NCI-H460 (cell line): ENCODE results near the gene CAPN12. TPM values are rescaled to one million over a fixed set of nuclear protein-coding genes. Genes with fewer than 3 reads are reported as not detected.
A peak's percentile ranks its signal among the peaks of the same experiment; 100 is the strongest.

ENCODE experiments used
- DNase-seq: peaks from one replicate; pipeline ENCODE4 v3.0.0-alpha.2; 2016; ENCODE audit warnings: low read depth; ENCODE audit errors: extremely low read depth
- total RNA-seq: library from RNA; depleted of rRNA; stranded (reverse); fragments of >200 nt; shearing (Covaris generic); gene quantifications from 2 replicates; pipeline ENCODE4 v1.2.3, GENCODE V29; 2014

CAPN12 gene
- total RNA-seq, 1 experiment from 2014 or later: 0.15 TPM

DNA sequence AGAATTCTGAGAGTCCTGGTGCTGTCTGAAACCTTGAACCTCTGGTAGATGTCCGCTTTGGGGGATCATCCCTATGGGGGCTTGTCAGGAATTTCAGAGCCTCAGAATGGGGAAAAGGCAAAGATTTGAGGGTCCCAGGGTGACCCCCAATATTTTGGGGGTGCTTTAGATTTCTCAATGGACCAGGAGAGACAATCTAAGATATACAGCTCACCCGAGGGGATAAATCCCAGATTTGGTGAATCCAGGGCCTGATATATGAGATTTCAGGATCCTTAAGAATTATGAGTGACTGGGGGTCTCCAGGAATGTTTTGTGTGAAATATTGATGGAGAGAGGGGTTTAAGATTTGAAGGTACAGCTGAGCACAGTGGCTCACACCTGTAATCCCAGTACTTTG is 3.3 kb downstream of the CAPN12 start:
- no peak for DNase-seq

- DNase-seq: no peak
These were observed 4.0 kb downstream of the CAPN12 start for GRCh38 chr19:38740257-38740592.

- DNase-seq: no peak
These were observed 4.6 kb downstream of the CAPN12 start for GRCh38 chr19:38739440-38740256.

DNA sequence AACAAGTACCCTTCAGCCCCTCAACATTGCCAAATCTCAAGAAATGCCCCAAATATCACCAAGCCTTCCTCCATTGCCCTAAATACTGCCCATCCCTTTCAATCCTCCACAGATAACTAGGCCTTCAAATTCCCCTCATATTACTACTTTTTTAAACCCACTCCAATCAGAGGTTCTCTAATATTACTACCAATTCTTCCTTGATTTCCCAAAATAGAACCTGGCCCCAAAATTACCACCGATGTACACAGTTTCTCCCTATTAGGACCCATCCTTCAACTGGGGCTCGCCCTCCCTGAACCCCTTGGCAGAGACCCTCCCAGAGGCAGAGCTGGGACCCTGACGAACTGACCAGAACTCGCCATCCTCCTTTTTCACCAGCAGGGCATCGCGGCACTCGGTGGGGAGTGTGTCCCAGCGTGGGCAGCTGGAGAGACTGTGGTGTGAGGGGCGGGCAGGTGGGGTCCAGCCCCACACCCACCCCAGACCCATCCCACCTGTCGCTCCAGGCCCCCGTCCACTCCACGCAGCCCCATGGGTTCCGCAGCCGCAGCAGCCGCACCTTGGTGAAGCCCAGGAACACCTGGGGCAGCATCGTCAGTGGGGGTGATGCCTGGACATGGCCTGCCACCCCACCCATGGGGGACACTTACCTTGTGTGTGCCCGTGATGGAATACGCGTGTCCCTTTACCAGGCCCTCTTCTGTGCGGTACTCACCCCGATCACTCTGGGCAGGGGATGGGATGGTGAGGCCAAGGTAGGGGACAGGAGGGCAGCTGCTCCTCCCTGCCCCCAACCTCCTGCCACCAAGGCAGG is 6.1 kb downstream of the CAPN12 start:
- no peak for DNase-seq

DNA sequence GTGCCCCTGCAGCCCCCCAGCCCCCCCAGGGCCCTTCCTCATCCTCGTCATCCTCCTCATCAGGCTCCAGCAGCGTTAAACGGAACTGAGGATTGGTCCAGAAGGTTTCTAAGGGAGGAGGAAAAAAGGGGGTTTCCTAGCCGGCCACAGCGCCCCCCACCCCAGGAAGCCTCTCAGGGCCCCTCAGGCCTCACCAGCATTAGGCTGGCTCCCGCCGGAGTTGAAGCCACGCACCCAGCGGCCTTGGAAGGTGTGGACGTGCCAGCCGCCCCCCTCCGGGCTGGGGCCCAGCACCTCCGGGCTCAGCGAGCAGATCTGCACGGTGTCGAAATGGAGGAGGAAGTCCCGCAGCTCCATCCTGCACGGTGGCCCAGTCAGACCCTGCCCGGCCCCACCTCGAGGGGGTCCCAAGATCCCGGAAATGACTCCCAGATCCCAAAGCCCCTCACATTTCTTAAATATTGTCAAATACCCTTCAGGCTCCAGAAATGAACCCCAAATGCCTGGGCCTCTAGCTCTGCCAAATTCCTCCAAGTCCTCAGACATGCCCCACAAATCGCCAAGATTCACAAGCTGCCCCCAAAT is 6.9 kb downstream of the CAPN12 start:
- no peak for DNase-seq

DNA sequence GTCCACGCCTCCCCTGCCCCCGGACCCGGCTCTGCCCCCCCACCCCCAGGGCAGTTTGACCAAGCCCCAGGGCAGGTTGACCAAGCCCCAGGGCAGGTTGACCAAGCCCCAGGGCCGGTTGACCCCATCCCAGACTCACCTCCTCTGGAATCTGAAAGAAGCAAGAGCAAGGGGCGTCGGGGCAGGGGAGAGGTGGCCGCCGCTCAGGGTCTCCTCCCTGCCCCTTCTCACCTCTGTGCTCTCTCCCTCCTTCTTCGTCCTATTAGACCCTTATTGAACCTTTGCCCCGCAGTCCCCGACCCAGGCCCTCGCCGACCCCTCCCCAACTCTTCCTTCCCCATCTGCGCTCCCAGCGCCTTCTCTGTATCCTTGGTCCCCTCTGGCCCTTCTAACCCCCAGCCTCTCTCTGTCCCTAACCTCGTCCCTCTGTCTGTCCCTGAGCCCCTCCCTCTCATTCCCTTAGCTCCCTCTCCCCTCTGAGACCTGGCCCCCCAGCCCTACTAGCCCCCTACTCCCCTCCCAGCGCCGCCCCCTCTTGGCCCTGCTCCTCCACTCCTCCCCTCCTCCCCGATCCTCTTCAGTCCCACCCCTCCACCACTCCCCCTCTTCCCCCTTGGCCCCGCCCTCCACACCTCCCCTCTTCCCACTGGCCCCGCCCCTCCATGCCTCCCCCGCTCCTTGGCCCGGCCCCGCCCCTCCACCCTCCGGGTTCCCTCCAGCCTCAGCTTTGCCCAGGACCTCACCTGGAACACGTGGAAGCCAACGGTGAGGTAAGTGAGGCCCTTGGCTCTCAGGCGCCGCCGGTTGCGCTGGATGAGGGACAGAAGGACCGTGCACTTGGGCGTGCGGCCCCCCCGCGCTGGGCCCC is 7.6 kb downstream of the CAPN12 start:
- no peak for DNase-seq

DNA sequence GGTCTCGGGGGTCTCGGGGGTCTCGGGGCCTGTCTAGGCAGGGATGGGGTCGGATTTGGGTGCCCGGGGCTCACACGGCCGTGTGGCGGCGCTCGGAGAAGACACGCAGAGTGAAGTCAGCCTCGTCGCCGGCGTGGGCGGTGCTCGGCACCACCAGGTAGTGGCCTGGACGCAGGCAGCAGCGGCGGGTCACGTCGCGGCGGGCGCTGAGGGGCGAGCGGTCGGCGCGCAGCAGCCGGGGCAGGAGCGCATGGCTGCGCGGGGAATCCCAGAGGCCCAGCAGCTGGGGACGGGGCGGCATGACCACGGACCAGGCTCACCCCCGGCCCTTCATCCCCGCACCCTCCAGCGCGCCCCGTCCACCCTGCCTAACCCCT is 8.2 kb downstream of the CAPN12 start:
- no peak for DNase-seq

- no peak for DNase-seq
These were observed 9.0 kb downstream of the CAPN12 start for GRCh38 chr19:38735257-38735686.

DNA sequence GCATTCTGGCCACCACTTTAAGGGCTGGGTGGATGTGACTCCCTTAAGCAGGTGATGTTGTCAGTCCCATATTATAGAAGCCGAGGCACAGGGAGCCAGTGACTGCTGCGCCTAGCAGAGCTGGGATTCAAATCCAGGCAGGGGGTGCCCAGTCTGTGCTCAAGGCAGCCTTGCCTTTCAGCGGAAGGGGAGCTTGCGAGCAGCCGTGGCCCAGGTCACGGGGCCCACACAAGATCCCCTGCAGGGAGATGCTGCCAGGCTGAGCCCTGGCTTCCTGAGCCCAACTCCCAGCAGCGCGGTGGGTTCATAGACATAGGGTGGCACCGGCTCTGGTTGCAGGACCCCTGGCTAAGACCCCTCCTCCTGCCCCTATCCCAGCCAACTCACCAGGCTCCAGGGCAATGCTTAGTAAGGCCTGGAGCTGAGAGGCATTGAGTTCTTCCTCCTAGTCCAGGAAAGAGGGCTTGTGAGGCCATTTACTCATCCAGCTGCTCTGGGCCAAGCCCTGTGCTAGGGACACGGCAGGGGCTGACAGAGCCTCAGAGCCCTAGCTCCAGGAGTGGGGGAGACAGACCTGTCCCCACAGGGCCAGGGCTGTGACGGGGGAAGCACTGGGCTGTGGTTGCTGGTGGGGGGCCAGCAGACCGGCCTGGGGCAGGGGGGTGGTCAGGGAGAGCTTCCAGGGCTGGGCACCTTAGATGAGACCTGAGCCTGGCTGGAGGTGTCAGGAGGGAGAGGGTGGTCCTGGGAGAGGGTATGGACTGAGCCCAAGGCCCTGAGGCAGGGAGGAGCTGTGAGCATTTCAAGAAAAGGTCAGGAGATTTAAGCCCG is 9.6 kb downstream of the CAPN12 start:
- DNase-seq: no peak

- DNase-seq: no peak
These were observed 10.2 kb downstream of the CAPN12 start for GRCh38 chr19:38734176-38734425.

GRCh38 chr19:38733493-38734175 is 10.6 kb downstream of the CAPN12 start:
- no peak for DNase-seq

DNA sequence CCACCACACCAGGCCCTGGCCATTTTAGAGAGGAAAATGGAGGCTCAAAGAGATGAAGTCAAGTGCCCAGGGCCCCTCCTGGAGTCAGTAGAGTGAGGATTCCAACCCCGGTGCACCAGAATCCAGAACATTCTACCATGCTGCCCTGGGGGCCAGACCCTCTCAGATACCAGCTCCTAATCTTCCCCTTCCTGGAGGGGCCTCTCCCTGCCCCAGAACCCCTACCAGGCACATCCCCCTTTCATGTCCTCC is 11.1 kb downstream of the CAPN12 start:
- DNase-seq: no peak

- DNase-seq: no peak
These were observed 12.5 kb downstream of the CAPN12 start for GRCh38 chr19:38731654-38732301.

- DNase-seq: no peak
These were observed 13.3 kb downstream of the CAPN12 start for GRCh38 chr19:38730731-38731589.

DNA sequence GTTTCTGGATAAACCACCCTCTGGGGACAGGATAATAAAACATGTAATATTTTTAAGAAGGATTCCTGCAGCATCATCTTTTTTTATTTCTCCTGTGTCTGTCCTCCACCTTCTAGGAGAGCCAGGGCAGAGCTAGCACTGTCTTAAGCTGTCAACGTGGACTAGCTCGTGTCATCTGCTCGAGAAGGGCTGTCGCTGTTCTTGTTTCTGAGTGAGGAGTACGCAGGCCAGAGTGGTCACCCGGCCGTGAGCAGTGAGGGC is 13.9 kb downstream of the CAPN12 start:
- no peak for DNase-seq

- DNase-seq: peak; percentile 53
These were observed 14.4 kb downstream of the CAPN12 start for GRCh38 chr19:38729653-38730469.

- DNase-seq: no peak
These were observed 15.3 kb downstream of the CAPN12 start for GRCh38 chr19:38728752-38729541.
